GM12873 (cell line): ENCODE results near the gene RASL12.

Source experiments
- CTCF ChIP-seq: IDR thresholded peaks from 2 replicates; pipeline ENCODE4 v1.5.1; 2012; ENCODE audit warnings: low read depth, mild to moderate bottlenecking, moderate library complexity, low read length, control low read depth; ENCODE audit not compliant: insufficient read depth; ENCODE audit errors: missing control alignments

Gene RASL12

DNA sequence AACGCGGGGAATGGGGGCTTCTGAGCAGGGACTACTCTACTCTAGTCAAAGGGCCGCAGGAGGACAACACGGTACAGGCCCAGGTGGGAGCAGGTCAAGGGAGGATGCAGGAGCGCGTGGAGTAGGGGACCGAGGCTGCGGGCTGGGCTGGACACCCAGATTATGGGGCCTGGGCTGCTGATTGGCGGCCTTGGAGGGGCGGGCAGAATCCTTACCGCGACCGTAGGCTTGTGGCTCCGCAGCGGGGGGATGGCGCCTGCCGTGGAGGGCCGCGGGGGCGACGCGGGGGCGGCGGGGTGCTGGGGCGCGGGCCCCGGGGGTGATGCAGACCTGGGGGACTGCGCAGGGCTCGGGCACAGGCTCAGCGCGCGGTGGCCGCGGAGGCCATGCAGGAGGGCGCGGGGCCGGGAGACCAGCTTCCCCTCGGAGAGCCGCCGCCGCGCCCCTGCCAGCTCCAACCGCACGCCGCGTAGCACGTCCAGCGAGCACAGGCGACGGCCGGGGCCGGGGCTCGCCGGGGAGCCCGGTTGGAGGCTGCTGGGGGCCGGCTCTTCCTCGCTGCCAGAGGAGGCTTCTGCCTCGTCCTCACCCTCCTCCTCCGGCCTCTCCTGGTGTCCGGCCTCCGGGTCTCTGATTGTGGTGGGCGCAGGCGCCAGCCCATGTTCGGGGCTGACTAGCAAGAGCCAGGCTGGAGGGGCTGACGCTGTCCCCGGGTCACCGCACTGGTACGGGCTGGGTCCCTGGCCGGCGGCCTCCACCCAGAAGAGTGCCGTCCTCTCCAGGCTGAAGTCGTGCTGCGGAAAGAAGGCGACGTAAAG lies 34.3 kb upstream of the RASL12 start:
- no peak for TF ChIP-seq CTCF

- TF ChIP-seq CTCF: peak; percentile 86
Observed at GRCh38 chr15:65101411-65101890, 33.7 kb upstream of the RASL12 start.

DNA sequence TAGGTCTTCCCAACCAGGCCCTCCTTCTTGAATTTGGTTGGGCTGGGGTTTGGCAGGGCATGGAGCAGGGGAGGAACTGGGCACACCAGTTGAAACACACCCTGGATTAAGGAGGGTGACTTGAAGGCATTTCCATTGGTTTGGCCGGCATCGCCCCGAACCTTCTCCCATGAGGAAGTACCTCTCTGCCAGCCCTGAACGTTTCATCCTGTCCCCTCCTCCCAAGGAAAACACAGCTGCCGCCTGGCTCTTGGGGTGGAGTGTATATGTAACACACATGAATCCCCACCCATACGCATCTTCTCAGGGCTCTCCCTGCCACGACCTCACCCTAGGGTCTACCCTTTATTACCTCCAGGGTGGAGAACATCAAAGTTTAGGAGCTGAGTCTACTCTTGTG lies 32.7 kb upstream of the RASL12 start:
- no peak for TF ChIP-seq CTCF

- no peak for TF ChIP-seq CTCF
Observed at GRCh38 chr15:65099336-65099735, 31.5 kb upstream of the RASL12 start.

DNA sequence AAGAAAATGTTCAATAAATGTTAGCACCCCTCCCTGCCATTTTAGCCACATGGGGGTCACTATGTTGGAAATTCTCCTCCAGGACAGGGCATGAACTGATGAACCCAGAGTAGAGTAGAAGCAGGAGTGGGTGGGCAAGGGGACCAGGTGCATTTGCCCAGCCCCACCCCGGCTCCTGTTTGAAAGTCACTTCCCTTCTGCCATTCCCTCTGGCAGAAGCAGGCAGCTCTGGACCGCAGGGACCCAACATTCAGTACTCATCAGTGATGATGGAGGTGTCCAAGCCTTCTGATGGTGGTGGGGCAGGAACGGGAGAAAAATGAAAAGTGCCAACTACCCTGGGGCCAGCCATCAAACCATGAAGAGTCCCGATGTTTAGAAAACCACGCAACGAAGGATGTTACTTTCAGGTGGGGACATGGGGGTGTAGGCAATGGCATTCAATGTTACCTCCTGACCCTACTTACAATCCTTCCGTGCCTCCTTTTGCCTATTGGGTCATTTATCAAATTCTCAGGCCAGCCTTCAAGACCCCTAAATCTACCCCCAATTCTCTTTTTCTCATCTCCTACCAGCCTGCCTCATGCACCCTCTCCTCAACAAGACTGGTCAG lies 30.0 kb upstream of the RASL12 start:
- TF ChIP-seq CTCF: no peak

GRCh38 chr15:65096481-65097385 lies 28.9 kb upstream of the RASL12 start:
- TF ChIP-seq CTCF: no peak

- no peak for TF ChIP-seq CTCF
Observed at GRCh38 chr15:65095747-65096104, 27.9 kb upstream of the RASL12 start.
